Esophagus squamous epithelium (tissue), 4 donors: Measurements from ENCODE around the gene DACT2.

Source experiments
- CTCF ChIP-seq, 6 experiments: fragments of 450-650 bp in 4 of 6; fragments of 200-600 bp in 2 of 6; sonication (generic) in 2 of 6; IDR thresholded peaks; one replicate each; pipeline ENCODE4 v1.5.1; 2016 to 2019; ENCODE audit warnings: antibody characterized with exemption in 6 of 6, mild to moderate bottlenecking in 4 of 6, moderate library complexity in 4 of 6
- POLR2A ChIP-seq, 4 donors: fragments of 450-650 bp; IDR thresholded peaks; one replicate each; pipeline ENCODE4 v1.6.1; 2017; ENCODE audit warnings: antibody characterized with exemption in 4 of 4, mild to moderate bottlenecking in 4 of 4, moderate library complexity in 3 of 4

- TF ChIP-seq POLR2A (IDR thresholded peaks at IDR 0.05) (no peak), CTCF (IDR thresholded peaks at IDR 0.05) (no peak)
Observed at GRCh38 chr6:168261234-168261633, 58.3 kb downstream of the DACT2 start.
